Left forelimb (tissue), 1 donor: ENCODE data around the gene EIF4E1B.
"Not testable (repeated sequence)": the region's sequence is repeated elsewhere in the genome, so short reads cannot be mapped to it uniquely, and the experiment has no call there.

Experiments
- DNase-seq: peaks from one replicate; pipeline ENCODE4 v3.0.0-alpha.2; 2018; ENCODE audit warnings: low spot score

Gene EIF4E1B, protein sequence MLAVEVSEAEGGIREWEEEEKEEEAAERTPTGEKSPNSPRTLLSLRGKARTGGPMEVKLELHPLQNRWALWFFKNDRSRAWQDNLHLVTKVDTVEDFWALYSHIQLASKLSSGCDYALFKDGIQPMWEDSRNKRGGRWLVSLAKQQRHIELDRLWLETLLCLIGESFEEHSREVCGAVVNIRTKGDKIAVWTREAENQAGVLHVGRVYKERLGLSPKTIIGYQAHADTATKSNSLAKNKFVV

DNA sequence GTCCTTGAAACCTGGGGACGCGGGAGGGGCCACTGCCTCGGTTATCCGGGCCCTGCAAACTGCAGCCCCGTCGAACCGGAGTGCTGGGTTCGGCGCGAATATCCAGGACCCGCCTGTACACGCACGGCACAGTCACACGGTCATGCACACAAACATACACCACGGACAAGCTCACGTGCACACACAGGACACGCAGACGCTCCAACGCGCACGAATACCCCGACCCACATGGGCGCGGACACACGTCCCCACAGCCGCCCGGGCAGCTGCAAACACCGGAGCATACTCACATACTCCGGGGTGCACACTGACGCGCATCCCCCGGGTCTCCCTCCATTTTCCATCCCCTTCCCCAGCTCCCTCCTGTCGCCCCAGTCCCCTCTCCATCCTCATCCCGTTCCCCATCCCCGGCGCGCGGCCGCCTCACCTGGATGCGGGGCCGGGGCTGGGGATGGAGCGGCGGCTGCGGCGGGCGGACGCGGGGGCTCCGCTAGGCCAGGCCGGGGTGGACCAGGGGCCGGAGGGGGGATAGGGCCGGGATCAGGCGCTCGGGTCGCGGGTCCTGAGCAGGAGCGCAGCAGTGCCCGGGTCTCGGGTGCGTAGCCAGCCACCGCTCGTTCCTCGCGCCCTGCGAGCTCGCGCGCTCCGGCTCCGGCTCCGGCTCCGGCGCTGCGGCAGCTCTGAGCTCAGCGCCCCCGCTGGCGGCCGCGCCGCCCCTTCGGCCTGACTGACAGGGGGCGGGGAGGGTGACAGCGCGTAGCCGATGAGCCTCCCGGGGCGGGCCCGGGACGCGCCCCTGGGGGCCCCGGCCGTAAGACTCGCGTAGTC lies at the start of gene EIF4E1B, which contains the start of gene SNCB:
TSS of gene EIF4E1B (plus strand) at position 823 of the 828 bp plus-strand sequence. CDS start 12,113 bp downstream, outside the sequence.
TSS of gene SNCB (minus strand) at position 682 of the 828 bp plus-strand sequence. CDS start 880 bp downstream, outside the sequence.
- no peak for DNase-seq

DNA sequence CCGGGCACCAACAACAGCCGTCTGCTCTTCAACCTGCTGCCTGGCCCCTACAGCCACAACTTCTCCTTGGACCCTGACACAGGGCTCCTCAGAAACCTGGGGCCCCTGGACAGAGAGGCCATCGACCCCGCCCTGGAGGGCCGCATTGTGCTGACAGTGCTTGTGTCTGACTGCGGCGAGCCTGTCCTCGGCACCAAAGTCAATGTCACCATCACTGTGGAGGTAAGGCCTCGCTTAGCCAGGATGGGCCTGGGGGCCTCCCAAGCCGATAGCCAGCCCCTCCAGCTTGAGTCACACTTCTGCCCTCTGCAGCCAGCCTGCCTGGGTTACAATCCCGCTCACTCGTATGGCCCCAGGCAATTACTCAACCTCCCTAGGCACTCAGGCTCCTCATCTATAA lies 49.1 kb upstream of the EIF4E1B start:
- no peak for DNase-seq

DNA sequence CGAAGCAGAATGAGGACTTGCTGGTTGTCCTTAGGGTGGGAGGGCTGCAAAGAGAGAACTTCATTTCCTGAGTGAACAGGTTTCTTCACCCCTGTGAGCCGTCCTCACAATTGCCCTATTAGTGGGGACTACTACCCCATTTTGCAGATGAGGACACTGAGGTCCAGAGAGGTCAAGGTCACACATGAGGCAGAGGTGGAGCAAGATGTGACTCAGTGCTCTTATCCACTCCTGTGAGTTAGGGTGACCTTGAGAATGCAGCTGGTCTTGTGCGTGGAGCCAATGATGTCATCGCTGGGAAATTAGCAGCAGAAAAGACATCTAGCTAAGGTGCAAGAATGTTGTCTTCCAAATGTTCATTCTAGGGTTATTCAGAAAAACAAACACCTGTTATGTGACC lies 47.4 kb upstream of the EIF4E1B start:
- DNase-seq = no peak

DNA sequence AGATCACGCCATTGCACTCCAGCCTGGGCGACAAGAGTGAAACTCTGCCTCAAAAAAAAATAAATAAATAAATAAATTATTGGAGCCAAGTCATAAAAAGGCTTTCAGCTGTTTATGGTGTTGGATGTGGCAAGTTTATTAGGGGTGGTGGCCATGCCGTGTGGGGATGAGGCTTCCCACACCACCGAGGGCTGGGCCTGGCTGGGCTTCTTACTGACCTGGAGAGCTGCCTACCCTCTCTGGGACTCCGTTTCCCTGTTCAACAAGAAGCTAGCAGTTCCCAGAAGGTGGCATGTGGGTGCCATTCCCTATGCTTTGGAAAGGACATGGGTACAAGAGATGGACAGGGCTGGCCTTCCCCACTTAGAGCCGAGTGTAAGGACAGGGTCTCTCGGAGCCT lies 43.1 kb upstream of the EIF4E1B start:
- DNase-seq = no peak

DNA sequence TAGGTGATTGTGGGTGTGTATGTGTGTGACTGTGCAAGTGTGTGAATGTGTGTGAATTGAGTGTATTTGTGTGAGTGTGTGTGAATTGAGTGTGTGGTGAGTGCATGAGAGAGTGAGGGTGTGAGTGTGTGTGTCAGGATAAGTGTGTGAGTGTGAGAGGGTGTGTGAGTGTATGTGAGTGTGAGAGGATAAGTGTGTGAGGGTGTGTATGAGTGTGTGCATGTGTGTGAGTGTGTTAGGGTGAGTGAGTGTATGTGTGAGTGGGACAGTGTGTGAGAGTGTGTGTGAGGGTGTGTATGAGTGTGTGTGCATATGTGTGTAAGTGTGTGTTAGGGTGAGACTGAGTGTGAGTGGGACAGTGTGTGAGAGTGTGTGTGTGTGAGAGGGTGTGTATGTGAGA lies 42.2 kb upstream of the EIF4E1B start:
- DNase-seq = no peak

DNA sequence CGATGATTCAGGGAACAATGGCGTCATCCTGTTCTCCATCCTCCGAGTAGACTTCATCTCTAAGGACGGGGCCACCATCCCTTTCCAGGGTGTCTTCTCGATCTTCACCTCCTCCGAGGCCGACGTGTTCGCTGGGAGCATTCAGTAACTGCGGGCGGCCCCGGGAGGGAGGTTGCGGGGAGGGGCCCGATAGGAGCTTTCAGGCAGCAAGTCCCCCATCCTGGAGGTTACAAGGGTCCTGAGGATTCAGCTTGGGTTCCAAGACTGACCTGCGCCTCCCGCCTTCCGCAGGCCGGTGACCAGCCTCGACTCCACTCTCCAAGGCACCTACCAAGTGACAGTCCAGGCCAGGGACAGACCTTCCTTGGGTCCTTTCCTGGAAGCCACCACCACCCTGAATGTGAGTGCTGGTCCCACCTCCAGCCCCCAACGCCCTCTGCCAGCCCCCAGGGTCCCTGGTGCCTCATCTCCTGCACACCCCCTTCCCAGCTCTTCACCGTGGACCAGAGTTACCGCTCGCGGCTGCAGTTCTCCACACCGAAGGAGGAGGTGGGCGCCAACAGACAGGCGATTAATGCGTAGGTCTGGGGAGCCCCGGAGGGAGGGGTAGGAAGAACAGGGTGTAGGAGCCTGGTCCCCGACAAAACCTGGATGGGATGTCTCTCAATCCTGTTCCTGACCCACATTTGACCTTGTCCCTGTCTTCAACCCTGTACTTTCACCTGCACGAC lies 41.3 kb upstream of the EIF4E1B start:
- no peak for DNase-seq

DNA sequence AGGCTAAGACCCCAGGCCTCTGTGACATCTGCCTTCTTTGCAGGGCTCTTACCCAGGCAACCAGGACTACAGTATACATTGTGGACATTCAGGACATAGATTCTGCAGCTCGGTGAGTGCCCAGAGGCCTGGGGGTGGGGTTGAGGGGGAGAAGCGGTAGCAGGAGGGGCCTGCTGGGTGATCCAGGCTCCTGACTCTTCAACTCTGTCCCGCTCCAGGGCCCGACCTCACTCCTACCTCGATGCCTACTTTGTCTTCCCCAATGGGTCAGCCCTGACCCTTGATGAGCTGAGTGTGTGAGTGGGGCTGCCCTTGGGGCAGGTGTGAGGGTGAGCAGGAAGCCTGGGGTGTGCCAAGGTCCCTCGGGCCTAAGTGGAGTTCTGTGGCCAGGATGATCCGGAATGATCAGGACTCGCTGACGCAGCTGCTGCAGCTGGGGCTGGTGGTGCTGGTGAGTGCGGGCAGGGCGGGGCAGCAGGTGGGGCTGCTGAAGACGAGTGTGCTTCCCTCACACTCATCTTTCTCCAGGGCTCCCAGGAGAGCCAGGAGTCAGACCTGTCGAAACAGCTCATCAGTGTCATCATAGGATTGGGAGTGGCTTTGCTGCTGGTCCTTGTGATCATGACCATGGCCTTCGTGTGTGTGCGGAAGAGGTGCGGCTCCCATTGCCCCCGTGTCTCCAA lies 40.3 kb upstream of the EIF4E1B start:
- DNase-seq = no peak

DNA sequence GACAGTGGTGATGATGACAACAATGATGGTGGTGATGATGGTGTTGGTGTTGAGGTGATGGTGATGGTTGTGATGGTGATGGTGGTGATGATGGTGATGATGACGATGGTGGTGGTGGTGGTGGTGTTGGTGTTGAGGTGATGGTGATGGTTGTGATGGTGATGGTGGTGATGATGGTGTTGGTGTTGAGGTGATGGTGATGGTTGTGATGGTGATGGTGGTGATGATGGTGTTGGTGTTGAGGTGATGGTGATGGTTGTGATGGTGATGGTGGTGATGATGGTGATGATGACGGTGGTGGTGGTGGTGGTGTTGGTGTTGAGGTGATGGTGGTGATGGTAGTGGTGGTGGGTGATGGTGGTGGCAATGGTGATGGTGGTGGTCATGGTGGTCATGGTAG lies 38.8 kb upstream of the EIF4E1B start:
- not testable (repeated sequence) for DNase-seq

DNA sequence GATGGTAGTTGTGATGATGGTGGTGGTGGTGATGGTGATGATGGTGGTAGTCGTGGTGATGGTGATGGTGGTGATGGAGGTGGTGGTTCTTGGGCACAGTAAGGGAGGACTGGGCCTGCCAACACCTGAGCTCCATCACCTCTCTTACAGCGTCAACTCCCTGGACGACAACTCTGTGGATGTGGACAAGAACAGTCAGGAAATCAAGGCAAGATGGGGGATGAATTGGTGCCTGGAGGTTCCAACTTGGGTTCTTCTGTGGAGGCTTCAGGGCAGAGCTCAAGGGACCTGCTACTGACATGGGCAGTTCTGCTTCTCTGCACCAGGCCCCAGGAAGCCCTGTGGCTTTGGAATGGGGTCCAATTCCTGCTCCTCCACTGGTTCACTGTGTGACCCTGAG lies 37.9 kb upstream of the EIF4E1B start:
- no peak for DNase-seq

DNA sequence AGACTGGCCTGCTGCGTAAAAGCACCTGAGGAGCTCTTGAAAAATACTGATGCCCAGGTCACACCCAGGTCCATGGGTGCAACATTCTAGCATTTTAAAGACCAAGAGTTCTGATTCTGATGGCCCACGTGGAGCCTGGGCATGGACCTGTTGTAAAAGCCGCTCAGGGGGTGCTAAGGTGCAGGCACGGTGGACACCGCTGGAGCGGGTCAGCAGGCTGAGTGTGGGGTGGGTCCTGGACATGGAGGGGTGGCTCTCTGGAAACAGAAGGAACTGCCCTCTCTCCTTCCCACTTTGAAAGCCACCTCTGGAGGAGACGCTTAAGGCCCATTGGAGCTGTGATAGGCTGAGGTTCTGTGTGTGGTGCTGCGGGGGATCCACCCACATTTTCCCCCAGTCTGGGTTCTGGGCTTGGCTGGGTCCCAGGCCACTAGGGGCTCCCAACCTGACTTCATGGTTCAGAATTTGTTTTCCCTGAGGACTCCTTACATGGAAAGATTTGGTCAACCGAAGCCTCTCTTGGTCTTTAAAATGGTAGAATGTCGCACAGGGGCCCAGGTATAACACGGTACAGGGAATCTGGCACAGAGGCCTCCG lies 37.1 kb upstream of the EIF4E1B start:
- no peak for DNase-seq

DNA sequence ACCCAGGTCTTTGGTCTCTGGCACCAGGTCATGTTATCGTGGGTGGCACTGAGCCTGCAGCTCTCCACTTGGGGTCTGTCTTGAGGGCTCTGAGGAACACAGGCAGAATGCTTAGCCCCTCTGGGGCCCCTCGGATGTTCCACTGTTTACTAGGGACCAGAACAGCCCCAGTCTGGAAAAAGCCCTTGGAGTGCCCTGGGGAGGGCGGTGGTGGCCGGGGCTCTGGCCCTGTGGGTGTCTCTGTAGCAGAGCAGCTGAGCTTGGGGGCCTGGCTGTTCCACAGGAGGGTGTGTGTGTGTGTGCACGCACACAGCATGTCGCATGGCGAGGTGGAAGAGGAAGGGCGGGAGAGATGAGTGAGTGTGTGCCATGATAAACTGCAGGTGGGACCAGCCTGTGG lies 35.9 kb upstream of the EIF4E1B start:
- DNase-seq = no peak

DNA sequence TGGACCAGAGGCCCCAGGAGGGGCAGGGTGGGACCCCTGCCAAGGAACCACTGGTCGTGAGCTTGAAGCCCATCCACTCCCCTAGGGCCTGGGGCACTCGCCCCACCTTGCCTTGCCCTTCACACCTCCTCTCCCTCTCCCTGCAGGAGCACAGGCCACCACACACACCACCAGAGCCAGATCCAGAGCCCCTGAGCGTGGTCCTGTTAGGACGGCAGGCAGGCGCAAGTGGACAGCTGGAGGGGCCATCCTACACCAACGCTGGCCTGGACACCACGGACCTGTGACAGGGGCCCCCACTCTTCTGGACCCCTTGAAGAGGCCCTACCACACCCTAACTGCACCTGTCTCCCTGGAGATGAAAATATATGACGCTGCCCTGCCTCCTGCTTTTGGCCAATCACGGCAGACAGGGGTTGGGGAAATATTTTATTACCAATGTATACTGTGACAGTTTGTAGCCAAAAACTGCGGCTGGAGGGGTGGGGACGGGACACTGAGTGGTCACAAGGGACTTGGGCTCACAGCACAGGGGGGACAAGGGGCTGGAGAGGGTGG lies 35.0 kb upstream of the EIF4E1B start:
- no peak for DNase-seq

DNA sequence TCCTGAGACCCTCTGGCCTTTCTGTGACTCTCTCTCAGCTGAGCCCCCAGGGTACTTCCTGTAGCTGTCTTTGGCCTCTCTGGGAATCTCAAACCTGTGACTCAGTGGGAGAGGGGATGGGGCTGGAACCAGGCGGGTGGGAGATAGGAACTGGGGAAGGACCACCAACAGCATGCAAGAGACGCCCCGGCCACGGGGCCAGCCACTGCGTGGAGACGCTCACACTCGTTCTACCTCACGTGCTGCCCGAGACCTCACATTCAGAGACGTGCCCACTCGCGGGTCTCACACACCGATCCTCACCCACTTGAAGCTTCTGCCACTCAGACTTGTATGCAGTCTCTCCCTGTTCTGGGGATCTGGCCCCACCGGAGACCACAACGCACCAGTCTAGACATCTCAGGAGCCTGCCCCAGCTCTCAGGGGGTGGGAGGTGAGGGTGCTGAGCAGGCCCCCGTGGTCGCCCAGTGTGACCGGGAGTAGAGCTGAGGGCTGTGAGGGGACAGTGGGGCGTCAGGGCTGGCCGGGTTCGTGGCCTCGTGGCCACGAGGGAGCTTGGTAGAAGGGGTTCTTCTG lies 34.3 kb upstream of the EIF4E1B start:
- DNase-seq = no peak

DNA sequence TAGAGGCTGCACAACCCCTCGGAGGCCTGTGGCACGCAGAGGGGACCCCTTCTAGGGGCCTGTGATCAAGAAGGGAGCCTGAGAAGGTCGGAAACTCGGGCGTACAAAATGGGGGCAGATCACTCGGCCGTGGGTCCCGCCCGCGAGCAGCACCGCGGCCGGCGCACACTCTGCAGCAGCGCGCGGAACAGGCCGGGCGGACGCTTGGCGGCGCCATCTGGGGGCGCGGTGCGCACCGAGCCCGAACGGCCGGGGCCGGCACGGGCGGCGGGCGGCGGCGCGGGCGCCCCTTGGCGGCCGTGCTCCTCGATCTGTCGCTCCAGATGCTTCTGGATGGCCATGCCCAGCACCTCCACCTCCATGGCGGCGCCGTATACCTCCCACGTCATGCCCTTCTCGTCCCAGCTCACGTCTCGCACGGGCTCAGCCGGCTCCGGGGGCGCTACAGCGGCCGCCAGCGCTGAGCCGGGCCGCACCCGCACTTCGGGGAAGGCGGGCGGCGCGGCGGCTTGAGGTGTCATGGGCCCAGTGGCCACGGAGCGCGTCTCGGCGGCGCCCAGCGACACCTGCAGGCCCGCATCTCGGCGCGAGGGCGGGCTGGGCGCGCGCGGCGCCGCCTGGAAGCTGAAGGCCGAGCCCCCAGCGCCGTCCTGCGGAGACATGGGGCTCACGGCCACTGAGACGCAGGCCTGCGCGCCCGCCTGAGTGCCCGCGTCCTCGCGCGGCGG lies 33.6 kb upstream of the EIF4E1B start:
- no peak for DNase-seq

DNA sequence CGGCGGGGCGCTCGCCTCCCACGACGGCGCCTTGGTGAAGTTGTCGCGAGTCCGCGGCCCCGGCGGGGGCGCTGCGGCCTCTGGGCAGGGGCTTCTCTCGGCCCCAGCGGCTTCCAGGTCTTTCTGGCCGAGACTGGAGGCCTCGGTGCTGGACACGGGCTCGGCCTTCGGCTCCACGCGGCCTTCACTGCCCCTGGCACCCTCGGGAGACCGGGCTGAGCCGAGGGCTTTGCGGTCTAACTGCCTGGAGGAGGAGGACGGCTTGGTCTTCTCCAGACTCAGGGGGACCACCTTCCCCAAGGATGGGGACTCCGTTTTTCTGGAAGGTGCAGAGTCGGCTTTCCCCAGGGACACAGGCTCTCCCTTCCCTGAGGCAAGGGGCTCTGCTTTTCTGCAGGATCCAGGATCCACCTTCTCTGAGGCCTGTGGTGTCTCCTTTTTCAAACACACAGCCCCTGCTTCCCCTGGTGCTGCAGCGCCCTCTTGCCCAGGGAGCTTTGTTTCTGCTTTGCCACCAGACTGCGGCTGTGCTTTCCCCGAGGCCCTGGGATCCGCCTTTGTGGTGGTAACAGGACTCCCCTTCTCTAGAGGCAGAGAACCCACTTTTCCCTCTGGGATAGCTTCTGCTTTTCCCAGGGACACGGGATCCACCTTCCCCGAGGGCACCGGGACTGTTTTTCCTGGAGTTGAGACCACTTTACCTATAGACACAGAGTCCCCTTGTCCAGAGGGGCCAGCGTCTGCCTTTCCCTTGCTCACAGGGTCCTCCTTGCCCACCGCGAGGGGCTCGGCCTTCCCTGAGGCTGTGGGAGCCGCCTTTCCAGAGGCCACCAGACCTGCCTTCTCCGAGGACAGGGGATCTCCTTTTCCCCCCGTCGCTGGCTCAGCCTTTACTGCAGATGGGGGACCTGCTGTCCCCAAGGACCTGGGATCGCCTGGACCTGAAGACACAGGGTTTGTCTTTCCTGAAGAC lies 32.8 kb upstream of the EIF4E1B start:
- no peak for DNase-seq

DNA sequence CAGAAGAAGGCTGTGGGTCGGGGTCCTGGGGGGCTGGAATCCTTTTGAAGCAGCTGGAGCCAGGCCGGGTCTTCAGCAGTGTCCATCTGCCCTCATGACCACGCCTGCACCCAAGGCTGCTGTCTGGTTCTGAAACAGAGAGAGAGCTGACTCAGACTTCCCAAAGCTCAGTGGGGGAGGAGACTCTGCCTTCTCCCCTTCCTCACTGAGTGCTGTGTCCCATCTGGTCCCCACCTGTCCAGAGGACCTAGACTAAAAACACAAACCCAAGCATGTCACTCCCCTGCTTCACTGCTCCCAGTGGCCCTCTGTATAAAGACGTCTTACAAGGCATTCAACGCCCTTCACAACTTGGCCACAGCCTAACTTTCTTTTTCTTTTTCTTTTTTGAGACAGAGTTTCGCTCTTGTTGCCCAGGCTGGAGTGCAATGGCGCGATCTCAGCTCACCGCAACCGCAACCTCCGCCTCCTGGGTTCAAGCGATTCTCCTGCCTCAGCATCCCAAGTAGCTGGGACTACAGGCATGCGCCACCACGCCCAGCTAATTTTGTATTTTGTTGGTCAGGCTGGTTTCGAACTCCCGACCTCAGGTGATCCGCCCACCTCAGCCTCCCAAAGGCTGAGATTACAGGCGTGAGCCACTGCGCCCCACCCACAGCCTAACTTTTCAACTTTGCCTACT lies 30.6 kb upstream of the EIF4E1B start:
- not testable (repeated sequence) for DNase-seq

DNA sequence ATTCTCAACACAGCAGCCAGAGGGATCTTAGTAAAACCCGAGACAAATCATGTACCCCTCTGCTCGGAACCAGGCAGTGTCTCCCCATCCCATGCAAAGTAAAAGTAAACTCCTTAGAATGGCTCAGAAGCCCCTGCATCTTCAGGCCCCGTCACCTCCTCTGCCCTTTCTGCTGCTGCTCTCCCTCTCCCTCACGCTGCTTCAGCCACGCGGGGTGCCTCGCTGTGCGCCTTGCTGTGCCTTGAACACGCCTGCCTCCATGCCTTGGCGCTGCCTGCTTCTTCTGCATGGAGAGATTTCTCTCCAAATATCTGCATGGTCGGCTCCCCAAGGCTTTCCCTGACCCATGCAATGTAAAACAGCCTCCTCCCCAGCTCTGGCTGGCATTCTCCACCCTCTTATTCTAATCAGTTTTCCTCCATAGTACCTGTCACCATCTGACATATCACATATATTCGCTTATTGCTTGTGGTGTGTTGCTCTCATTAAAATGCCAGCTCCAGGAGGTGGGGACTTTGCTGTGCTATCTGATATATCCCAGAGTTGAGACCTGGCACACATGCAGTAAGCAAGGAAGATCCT lies 28.5 kb upstream of the EIF4E1B start:
- no peak for DNase-seq

DNA sequence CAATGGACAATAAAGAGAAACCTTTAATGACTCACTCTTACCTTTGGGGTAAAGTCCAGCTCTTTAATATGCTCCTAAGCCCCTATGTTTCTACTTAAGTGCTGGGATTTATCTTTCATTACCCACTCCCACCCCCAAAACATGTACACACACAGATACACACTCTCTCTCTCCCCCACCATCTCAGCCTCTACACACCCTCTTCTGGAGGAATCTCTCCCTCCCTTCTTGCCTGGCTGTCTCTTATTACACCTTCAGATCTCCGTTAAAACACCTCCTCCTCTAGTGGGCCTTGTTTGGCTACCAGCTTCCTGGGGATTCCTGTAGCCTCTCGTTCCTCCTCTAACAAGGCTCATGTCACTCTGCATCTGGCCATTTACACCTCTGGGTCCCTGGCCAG lies 27.4 kb upstream of the EIF4E1B start:
- no peak for DNase-seq
